OCI-LY3 (cell line): ENCODE results near the gene UGDH.

ENCODE experiments used
- H2AFZ ChIP-seq: fragments of 200-600, 300-600 bp; shearing (Covaris generic); 2 replicates; pipeline ENCODE4 v1.6.0; 2014; ENCODE audit warnings: antibody characterized with exemption, low read depth, low read length
- H3K27ac ChIP-seq: fragments of 200-600, 300-600 bp; sonication (generic); 2 replicates; pipeline ENCODE4 v1.5.1; 2014; ENCODE audit warnings: mild to moderate bottlenecking, low read length, moderate library complexity, mixed read lengths
- H3K27me3 ChIP-seq: fragments of 200-600, 300-600 bp; sonication (generic); 2 replicates; pipeline ENCODE4 v1.6.1; 2014; ENCODE audit warnings: low read depth, low read length, mixed read lengths
- H3K36me3 ChIP-seq: fragments of 200-600, 300-600 bp; sonication (generic); replicated peaks from 2 replicates; pipeline ENCODE3; 2014; ENCODE audit warnings: low read depth, low read length, mixed read lengths
- H3K4me1 ChIP-seq: fragments of 300-600, 200-600 bp; sonication (generic); 2 replicates; pipeline ENCODE4 v1.6.1; 2014; ENCODE audit warnings: low read length, mixed read lengths
- H3K4me2 ChIP-seq: fragments of 200-600, 300-600 bp; sonication (generic); 2 replicates; pipeline ENCODE4 v1.6.1; 2014; ENCODE audit warnings: low read length, mixed read lengths
- H3K4me3 ChIP-seq: fragments of 300-600, 200-600 bp; sonication (generic); 2 replicates; pipeline ENCODE4 v1.5.1; 2014; ENCODE audit warnings: antibody characterized with exemption, mild to moderate bottlenecking, low read length, moderate library complexity
- H3K79me2 ChIP-seq: fragments of 300-600, 200-600 bp; shearing (Covaris generic); 2 replicates; pipeline ENCODE4 v1.6.1; 2014; ENCODE audit warnings: mild to moderate bottlenecking, low read length, mixed read lengths
- H3K9ac ChIP-seq: fragments of 300-600, 200-600 bp; shearing (Covaris generic); 2 replicates; pipeline ENCODE4 v1.6.0; 2014; ENCODE audit warnings: mild to moderate bottlenecking, low read length, moderate library complexity
- H3K9me3 ChIP-seq: fragments of 200-600, 300-600 bp; shearing (Covaris generic); 2 replicates; pipeline ENCODE4 v1.6.1; 2014; ENCODE audit warnings: low read length, mixed read lengths; ENCODE audit not compliant: insufficient read depth
- H4K20me1 ChIP-seq: fragments of 200-600, 300-600 bp; sonication (generic); 2 replicates; pipeline ENCODE4 v1.6.1; 2016; ENCODE audit warnings: low read length, mixed read lengths; ENCODE audit not compliant: insufficient read depth
- EZH2phosphoT487 ChIP-seq: fragments of 200-600 bp; shearing (Covaris generic); IDR thresholded peaks from 2 replicates; pipeline ENCODE4 v1.6.1; 2018; ENCODE audit warnings: antibody characterized with exemption, mixed run types, low read depth
- TF ChIP-seq, protein P1 (sequence below): fragments of 200-600, 300-600 bp; sonication (generic); IDR thresholded peaks from 2 replicates; pipeline ENCODE4 v1.5.1; 2014; ENCODE audit warnings: antibody characterized with exemption, low read length, low read depth

UGDH gene

DNA sequence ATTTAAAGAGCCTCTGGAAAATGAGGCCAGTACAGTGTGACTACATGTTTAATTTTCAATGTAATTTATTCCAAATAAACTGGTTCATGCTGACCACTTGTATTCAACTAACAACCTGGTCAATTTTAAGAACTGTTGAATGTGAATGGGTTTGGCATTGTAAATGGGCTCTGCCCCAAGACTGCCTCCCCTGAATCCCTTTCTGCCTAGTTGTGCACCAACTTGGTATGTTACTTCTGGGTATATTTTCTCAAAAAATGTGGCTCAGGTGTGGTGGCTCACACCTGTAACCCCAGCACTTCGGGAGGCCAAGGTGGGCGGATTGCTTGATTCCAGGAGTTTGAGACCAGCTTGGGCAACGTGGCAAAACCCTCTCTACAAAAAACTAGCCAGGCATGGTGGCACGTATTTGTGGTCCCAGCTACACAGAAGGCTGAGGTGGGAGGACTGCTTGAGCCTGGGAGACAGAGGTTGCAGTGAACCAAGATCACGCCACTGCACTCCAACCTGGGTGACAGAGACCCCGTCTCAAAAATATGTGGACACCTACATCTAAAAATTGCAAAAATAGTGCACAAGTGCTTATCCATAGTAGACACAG is 75.7 kb downstream of the UGDH start:
- Histone ChIP-seq H3K4me2 (no peak overlapping the region), H3K4me1 (peaks cover under 1% of the 10 kb centered on the region), H2AFZ (no peak overlapping the region), H3K9ac (no peak overlapping the region), H3K27ac (no peak overlapping the region), H3K9me3 (no peaks in the 10 kb centered on the region), H3K27me3 (no peaks in the 10 kb centered on the region), H3K79me2 (peaks cover 16% of the 10 kb centered on the region), H3K4me3 (no peak overlapping the region), H4K20me1 (peaks cover 56% of the 10 kb centered on the region), H3K36me3 (peaks cover 85% of the 10 kb centered on the region)
- no peak for TF ChIP-seq EZH2phosphoT487
- TF ChIP-seq, protein P1, sequence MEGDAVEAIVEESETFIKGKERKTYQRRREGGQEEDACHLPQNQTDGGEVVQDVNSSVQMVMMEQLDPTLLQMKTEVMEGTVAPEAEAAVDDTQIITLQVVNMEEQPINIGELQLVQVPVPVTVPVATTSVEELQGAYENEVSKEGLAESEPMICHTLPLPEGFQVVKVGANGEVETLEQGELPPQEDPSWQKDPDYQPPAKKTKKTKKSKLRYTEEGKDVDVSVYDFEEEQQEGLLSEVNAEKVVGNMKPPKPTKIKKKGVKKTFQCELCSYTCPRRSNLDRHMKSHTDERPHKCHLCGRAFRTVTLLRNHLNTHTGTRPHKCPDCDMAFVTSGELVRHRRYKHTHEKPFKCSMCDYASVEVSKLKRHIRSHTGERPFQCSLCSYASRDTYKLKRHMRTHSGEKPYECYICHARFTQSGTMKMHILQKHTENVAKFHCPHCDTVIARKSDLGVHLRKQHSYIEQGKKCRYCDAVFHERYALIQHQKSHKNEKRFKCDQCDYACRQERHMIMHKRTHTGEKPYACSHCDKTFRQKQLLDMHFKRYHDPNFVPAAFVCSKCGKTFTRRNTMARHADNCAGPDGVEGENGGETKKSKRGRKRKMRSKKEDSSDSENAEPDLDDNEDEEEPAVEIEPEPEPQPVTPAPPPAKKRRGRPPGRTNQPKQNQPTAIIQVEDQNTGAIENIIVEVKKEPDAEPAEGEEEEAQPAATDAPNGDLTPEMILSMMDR: no peak

DNA sequence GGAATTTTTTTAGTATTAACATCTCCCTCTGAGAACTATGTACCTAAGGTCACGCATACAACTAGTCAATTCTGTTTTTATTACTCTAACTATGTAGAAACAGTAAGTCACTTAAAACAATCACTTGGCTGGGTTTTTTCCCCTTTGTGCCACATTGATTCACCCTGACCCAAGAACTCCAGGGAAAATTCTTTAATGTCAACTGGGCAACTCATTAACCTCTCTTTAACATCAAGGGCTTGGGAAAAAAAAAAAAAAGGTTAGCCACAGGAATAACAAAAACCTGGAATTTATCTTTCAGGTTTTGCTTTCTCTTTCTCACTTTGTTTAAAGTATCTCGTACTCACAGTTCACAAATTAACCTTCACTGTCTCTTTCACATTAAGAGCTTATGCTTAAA is 76.6 kb downstream of the UGDH start:
- Histone ChIP-seq H3K4me1 (no peaks in the 10 kb centered on the region), H3K36me3 (peaks cover 77% of the 10 kb centered on the region), H3K27me3 (no peaks in the 10 kb centered on the region), H3K79me2 (peaks cover 7% of the 10 kb centered on the region), H3K9ac (no peak overlapping the region), H4K20me1 (peaks cover 47% of the 10 kb centered on the region), H2AFZ (no peak overlapping the region), H3K4me2 (no peak overlapping the region), H3K9me3 (no peaks in the 10 kb centered on the region), H3K4me3 (no peak overlapping the region), H3K27ac (no peak overlapping the region)
- TF ChIP-seq, protein P1: no peak
- TF ChIP-seq EZH2phosphoT487: no peak
